ENCODE data around the gene DCLK1. TPM values are rescaled to one million over a fixed set of nuclear protein-coding genes. Genes with fewer than 3 reads are reported as not detected.

DCLK1 gene
- total RNA-seq, 2 donors from 2014 or later = 25.6 to 27.8 TPM

- ATAC-seq (ENCODE audit: insufficient number of reproducible peaks, low FRiP score, low read depth) (no peak), DNase-seq (ENCODE audit: low spot score) (no peak)
- H3K27ac ChIP-seq = no peak overlapping the region
- H3K4me1 ChIP-seq (ENCODE audit: control insufficient read depth in 1 of 2, low read depth in 2 of 2) = no peaks in the 10 kb centered on the region
- H3K4me3 ChIP-seq = no peak overlapping the region
- H3K27me3 ChIP-seq (replicated peaks; ENCODE audit: insufficient read depth) = no peaks in the 10 kb centered on the region
- H3K36me3 ChIP-seq = no peaks in the 10 kb centered on the region
- no peaks in the 10 kb centered on the region for H3K9me3 ChIP-seq
- TF ChIP-seq, protein P1, sequence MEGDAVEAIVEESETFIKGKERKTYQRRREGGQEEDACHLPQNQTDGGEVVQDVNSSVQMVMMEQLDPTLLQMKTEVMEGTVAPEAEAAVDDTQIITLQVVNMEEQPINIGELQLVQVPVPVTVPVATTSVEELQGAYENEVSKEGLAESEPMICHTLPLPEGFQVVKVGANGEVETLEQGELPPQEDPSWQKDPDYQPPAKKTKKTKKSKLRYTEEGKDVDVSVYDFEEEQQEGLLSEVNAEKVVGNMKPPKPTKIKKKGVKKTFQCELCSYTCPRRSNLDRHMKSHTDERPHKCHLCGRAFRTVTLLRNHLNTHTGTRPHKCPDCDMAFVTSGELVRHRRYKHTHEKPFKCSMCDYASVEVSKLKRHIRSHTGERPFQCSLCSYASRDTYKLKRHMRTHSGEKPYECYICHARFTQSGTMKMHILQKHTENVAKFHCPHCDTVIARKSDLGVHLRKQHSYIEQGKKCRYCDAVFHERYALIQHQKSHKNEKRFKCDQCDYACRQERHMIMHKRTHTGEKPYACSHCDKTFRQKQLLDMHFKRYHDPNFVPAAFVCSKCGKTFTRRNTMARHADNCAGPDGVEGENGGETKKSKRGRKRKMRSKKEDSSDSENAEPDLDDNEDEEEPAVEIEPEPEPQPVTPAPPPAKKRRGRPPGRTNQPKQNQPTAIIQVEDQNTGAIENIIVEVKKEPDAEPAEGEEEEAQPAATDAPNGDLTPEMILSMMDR (IDR thresholded peaks at IDR 0.05) = no peak
Observed at GRCh38 chr13:35947315-35947714, 183.9 kb downstream of the DCLK1 start.

DNA sequence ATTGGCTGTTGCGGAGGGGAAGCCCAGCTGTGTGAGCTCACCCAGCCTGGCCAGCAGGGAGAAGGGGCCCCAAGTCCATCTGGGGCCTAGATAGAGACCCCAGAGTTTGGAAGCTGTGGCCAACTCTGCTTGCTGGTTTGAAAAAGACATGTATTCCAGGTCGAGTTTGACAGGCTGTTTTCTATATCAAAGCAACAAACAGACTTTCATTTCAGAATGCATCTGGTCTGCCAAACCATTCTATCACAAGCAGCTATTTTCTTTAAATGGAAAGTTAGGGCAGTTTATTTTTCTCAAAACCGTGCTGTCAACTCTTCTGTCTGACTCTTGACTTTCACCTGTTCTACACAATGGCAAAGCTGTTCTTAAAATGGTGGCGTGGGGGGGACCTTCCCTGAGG lies 185.8 kb downstream of the DCLK1 start:
- ATAC-seq (ENCODE audit: insufficient number of reproducible peaks, low FRiP score, low read depth) = no peak
- H3K27ac ChIP-seq = no peak overlapping the region
- no peak overlapping the region for H3K4me3 ChIP-seq
- no peaks in the 10 kb centered on the region for H3K36me3 ChIP-seq
- H3K4me1 ChIP-seq (ENCODE audit: control insufficient read depth in 1 of 2, low read depth in 2 of 2) = no peaks in the 10 kb centered on the region
- no peaks in the 10 kb centered on the region for H3K27me3 ChIP-seq (replicated peaks; ENCODE audit: insufficient read depth)
- no peak for DNase-seq (ENCODE audit: low spot score)
- TF ChIP-seq, protein P1 (IDR thresholded peaks at IDR 0.05) = no peak
- H3K9me3 ChIP-seq = no peaks in the 10 kb centered on the region

DNA sequence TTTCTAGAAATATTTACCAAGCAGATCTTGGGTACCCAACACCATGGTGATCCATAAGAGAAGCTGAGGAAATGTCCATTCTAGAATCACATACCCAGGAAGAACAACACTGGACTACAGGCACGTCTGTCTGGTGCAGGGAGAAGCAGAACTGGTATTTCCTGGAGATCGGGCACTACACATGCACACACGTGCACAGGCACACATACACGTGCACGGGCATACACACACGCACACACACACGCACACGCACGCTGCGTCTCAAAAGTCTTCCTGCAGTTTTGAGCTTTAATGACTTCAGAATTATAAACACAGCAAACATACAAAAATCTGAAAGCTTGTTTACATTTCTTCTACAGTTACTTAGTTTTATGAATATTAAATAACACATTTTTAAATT lies 189.8 kb downstream of the DCLK1 start:
- H3K4me1 ChIP-seq (ENCODE audit: control insufficient read depth in 1 of 2, low read depth in 2 of 2) = no peaks in the 10 kb centered on the region
- no peak overlapping the region for H3K27ac ChIP-seq
- no peaks in the 10 kb centered on the region for H3K27me3 ChIP-seq (replicated peaks; ENCODE audit: insufficient read depth)
- TF ChIP-seq, protein P1 (IDR thresholded peaks at IDR 0.05) = no peak
- H3K36me3 ChIP-seq = no peaks in the 10 kb centered on the region
- ATAC-seq (ENCODE audit: insufficient number of reproducible peaks, low FRiP score, low read depth) (no peak), DNase-seq (ENCODE audit: low spot score) (no peak)
- H3K4me3 ChIP-seq = no peak overlapping the region
- H3K9me3 ChIP-seq = no peaks in the 10 kb centered on the region

- ATAC-seq (ENCODE audit: insufficient number of reproducible peaks, low FRiP score, low read depth) (no peak), DNase-seq (ENCODE audit: low spot score) (no peak)
- no peaks in the 10 kb centered on the region for H3K4me1 ChIP-seq (ENCODE audit: control insufficient read depth in 1 of 2, low read depth in 2 of 2)
- no peak overlapping the region for H3K4me3 ChIP-seq
- H3K27me3 ChIP-seq (replicated peaks; ENCODE audit: insufficient read depth) = no peaks in the 10 kb centered on the region
- H3K36me3 ChIP-seq = no peaks in the 10 kb centered on the region
- H3K9me3 ChIP-seq = no peaks in the 10 kb centered on the region
- no peak overlapping the region for H3K27ac ChIP-seq
- TF ChIP-seq, protein P1 (IDR thresholded peaks at IDR 0.05) = no peak
Observed at GRCh38 chr13:35940734-35941133, 190.4 kb downstream of the DCLK1 start.

- Histone ChIP-seq H3K4me3 (no peak overlapping the region), H3K36me3 (no peaks in the 10 kb centered on the region), H3K4me1 (ENCODE audit: control insufficient read depth in 1 of 2, low read depth in 2 of 2) (no peaks in the 10 kb centered on the region), H3K27me3 (replicated peaks; ENCODE audit: insufficient read depth) (no peaks in the 10 kb centered on the region), H3K9me3 (no peaks in the 10 kb centered on the region), H3K27ac (no peak overlapping the region)
- TF ChIP-seq, protein P1 (IDR thresholded peaks at IDR 0.05) = no peak
- DNase-seq (ENCODE audit: low spot score) = no peak
- ATAC-seq (ENCODE audit: insufficient number of reproducible peaks, low FRiP score, low read depth) = no peak
Observed at GRCh38 chr13:35936246-35936978, 194.8 kb downstream of the DCLK1 start.
